SKM-1 (cell line): Measurements from ENCODE around the gene TEX47.

Experiments
- DNase-seq: peaks from one replicate; lab custom pipeline; 2025; ENCODE audit not compliant: unreplicated experiment; lab: John Stamatoyannopoulos, UW

The TEX47 gene

DNA sequence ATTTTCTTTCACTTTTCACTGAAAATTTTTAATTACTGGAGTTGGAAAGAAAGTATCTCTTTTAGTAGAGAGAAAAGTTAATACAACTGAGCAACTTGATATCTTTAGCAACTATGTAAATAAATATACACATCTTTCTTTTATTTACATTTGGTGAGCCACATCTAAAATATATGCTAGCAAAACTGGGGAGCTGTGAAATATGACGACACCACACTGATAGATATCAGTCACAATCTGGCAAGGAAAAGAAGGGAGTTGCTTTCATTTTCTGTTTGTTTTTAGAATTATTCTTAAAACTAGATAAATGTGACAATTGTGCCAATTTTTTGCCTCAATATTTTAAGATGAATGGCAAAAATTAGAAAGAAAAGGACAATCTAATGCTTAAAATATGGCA is 38.7 kb downstream of the TEX47 start:
- no peak for DNase-seq

- no peak for DNase-seq
These were observed 49.4 kb downstream of the TEX47 start for GRCh38 chr7:88746126-88746525.
